HCT116 (cell line): ENCODE data around the gene GPR39. TPM values are rescaled to one million over a fixed set of nuclear protein-coding genes. Genes with fewer than 3 reads are reported as not detected.

Source experiments
- ATAC-seq: fragments of 200-7000 bp; cut with Tn5 transposase; 2 replicates; pipeline ENCODE4 v1.9.1; 2020; ENCODE audit warnings: mild to moderate bottlenecking, moderate library complexity
- BruUV-seq: library from RNA; stranded (reverse); fragments of 400-500 nt; replicated peaks from 2 replicates; lab custom pipeline; 2021; lab: Mats Ljungman, UMichigan
- CTCF ChIA-PET: fragments of 300-600 bp; sonication (Branson Sonifier 250); formaldehyde crosslinking; loops from one replicate; lab custom pipeline; 2021; ENCODE audit warnings: antibody characterized with exemption; lab: Charles Lee
- POLR2A ChIA-PET: fragments of 300-600, 350-600 bp; sonication (Branson Sonifier 250); formaldehyde crosslinking; loops from one replicate; lab custom pipeline; 2021; ENCODE audit warnings: antibody characterized with exemption; lab: Charles Lee
- RAD21 ChIA-PET, 2 experiments: fragments of 300-600 bp; sonication (Branson Sonifier 250); formaldehyde crosslinking; loops; one replicate each; lab custom pipeline; 2023; ENCODE audit warnings: low total read pairs in 2 of 2; ENCODE audit not compliant: uncharacterized antibody in 2 of 2, unreplicated experiment in 2 of 2, low non-redundant PET in 1 of 2; lab: Charles Lee
- DNase-seq: peaks from one replicate; pipeline ENCODE4 v3.0.0-alpha.2; 2010; ENCODE audit warnings: low read depth, low spot score
- H2AFZ ChIP-seq: fragments of 200-600 bp; shearing (Covaris generic), sonication (generic); 2 replicates; pipeline ENCODE4 v1.6.1; 2017; ENCODE audit warnings: low read depth, mixed run types, mixed read lengths, antibody characterized with exemption, low read length; ENCODE audit not compliant: poor library complexity, severe bottlenecking
- H3K27ac ChIP-seq: 2 replicates; pipeline ENCODE4 v1.5.1; 2012; ENCODE audit warnings: low read depth, low read length
- H3K27me3 ChIP-seq: fragments of 200-600 bp; sonication (generic); 2 replicates; pipeline ENCODE4 v1.6.1; 2016; ENCODE audit warnings: mixed run types, low read length, mixed read lengths; ENCODE audit not compliant: insufficient read depth
- H3K36me3 ChIP-seq, 2 experiments: fragments of 200-500 bp in 1 of 2; fragments of 200-600 bp in 1 of 2; sonication (Bioruptor generic) in 1 of 2; sonication (generic) in 1 of 2; 2 replicates each; pipeline versions ENCODE4 v1.5.1 to v1.6.1; 2014 to 2016; ENCODE audit warnings: low read length in 2 of 2, inconsistent platforms in 1 of 2, mixed read lengths in 1 of 2, mixed run types in 1 of 2; ENCODE audit not compliant: insufficient read depth in 2 of 2, control insufficient read depth in 1 of 2
- H3K4me1 ChIP-seq, 2 experiments: fragments of 200-600 bp in 1 of 2; sonication (generic) in 1 of 2; 2 replicates each; pipeline versions ENCODE4 v1.5.1 to v1.6.1; 2012 to 2017; ENCODE audit warnings: low read length in 2 of 2, inconsistent platforms in 1 of 2, mild to moderate bottlenecking in 1 of 2, mixed read lengths in 1 of 2, mixed run types in 1 of 2, moderate library complexity in 1 of 2; ENCODE audit not compliant: insufficient read depth in 2 of 2, control insufficient read depth in 1 of 2
- H3K4me2 ChIP-seq: fragments of 200-600 bp; sonication (generic); 2 replicates; pipeline ENCODE4 v1.6.1; 2017; ENCODE audit warnings: mixed run types, low read length, mixed read lengths
- H3K4me3 ChIP-seq, 2 experiments: fragments of 200-600 bp in 1 of 2; sonication (generic) in 1 of 2; replicated peaks in 1 of 2; 2 replicates each; pipeline ENCODE4 v1.5.1; 2011 to 2016; ENCODE audit warnings: low read length in 2 of 2, control low read depth in 1 of 2, low read depth in 1 of 2, mild to moderate bottlenecking in 1 of 2, mixed read lengths in 1 of 2, mixed run types in 1 of 2
- H3K79me2 ChIP-seq: fragments of 200-600 bp; sonication (generic); 2 replicates; pipeline ENCODE4 v1.6.1; 2017; ENCODE audit warnings: mild to moderate bottlenecking, mixed run types, low read length, moderate library complexity, mixed read lengths; ENCODE audit not compliant: insufficient read depth
- H3K9ac ChIP-seq: fragments of 200-600 bp; sonication (generic); 2 replicates; pipeline ENCODE4 v1.6.1; 2016; ENCODE audit warnings: low read length, mixed read lengths
- H3K9me2 ChIP-seq: fragments of 200-600 bp; sonication (generic), shearing (Covaris generic); 2 replicates; pipeline ENCODE4 v1.6.1; 2017; ENCODE audit warnings: mixed run types, mild to moderate bottlenecking, moderate library complexity; ENCODE audit not compliant: insufficient read depth
- H3K9me3 ChIP-seq, 2 experiments: fragments of 200-500 bp in 1 of 2; fragments of 200-600 bp in 1 of 2; sonication (Bioruptor generic) in 1 of 2; sonication (generic) in 1 of 2; 2 replicates each; pipeline ENCODE4 v1.6.1; 2014 to 2017; ENCODE audit warnings: low read length in 2 of 2, mixed read lengths in 2 of 2, inconsistent platforms in 1 of 2, low read depth in 1 of 2, mild to moderate bottlenecking in 1 of 2, mixed run types in 1 of 2, moderate library complexity in 1 of 2; ENCODE audit not compliant: control insufficient read depth in 1 of 2, insufficient read depth in 1 of 2
- H4K20me1 ChIP-seq: fragments of 200-600 bp; sonication (generic), shearing (Covaris generic); 2 replicates; pipeline ENCODE4 v1.6.1; 2017; ENCODE audit warnings: mixed run types, mild to moderate bottlenecking, moderate library complexity; ENCODE audit not compliant: insufficient read depth
- CEBPB ChIP-seq: IDR thresholded peaks from 2 replicates; pipeline ENCODE4 v1.6.1; 2012; ENCODE audit warnings: low read depth
- EGR1 ChIP-seq: IDR thresholded peaks from 2 replicates; pipeline ENCODE4 v1.6.1; 2012; ENCODE audit warnings: low read depth
- ELF1 ChIP-seq: IDR thresholded peaks from 2 replicates; pipeline ENCODE4 v1.6.1; 2012; ENCODE audit warnings: low read depth, borderline replicate concordance
- EZH2 ChIP-seq: fragments of 200-600 bp; sonication (generic); IDR thresholded peaks from 2 replicates; pipeline ENCODE4 v1.6.1; 2017; ENCODE audit warnings: antibody characterized with exemption, mixed run types
- EZH2phosphoT487 ChIP-seq: fragments of 200-600 bp; IDR thresholded peaks from 2 replicates; pipeline ENCODE4 v1.6.1; 2018; ENCODE audit warnings: antibody characterized with exemption, borderline replicate concordance
- FOSL1 ChIP-seq: IDR thresholded peaks from 2 replicates; pipeline ENCODE4 v1.6.1; 2012; ENCODE audit warnings: low read depth
- JUND ChIP-seq: IDR thresholded peaks from 2 replicates; pipeline ENCODE4 v1.6.1; 2012
- POLR2A ChIP-seq: IDR thresholded peaks from 2 replicates; pipeline ENCODE4 v1.7.0; 2011; ENCODE audit warnings: borderline replicate concordance; ENCODE audit not compliant: insufficient read depth, insufficient read length; ENCODE audit errors: extremely low read depth
- POLR2AphosphoS5 ChIP-seq: IDR thresholded peaks from 2 replicates; pipeline ENCODE4 v1.6.1; 2011; ENCODE audit warnings: mild to moderate bottlenecking, low read depth, low read length, moderate library complexity
- RAD21 ChIP-seq: IDR thresholded peaks from 2 replicates; pipeline ENCODE4 v1.6.1; 2012; ENCODE audit warnings: low read depth, mild to moderate bottlenecking
- SIN3A ChIP-seq: IDR thresholded peaks from 2 replicates; pipeline ENCODE4 v1.6.1; 2012; ENCODE audit warnings: low read depth
- SP1 ChIP-seq: IDR thresholded peaks from 2 replicates; pipeline ENCODE4 v1.6.1; 2012; ENCODE audit warnings: low read depth
- SRF ChIP-seq: IDR thresholded peaks from 2 replicates; pipeline ENCODE4 v1.6.1; 2012; ENCODE audit warnings: low read depth
- YY1 ChIP-seq: IDR thresholded peaks from 2 replicates; pipeline ENCODE4 v1.6.1; 2011; ENCODE audit warnings: low read length, low read depth, moderate library complexity, mild to moderate bottlenecking; ENCODE audit not compliant: insufficient replicate concordance; ENCODE audit errors: extremely low read depth
- ZFX ChIP-seq: fragments of 450-650 bp; IDR thresholded peaks from 2 replicates; pipeline ENCODE4 v1.6.1; 2017
- ZNF274 ChIP-seq: fragments of 200-500 bp; sonication (Bioruptor generic); IDR thresholded peaks from 2 replicates; pipeline ENCODE4 v1.6.1; 2014; ENCODE audit warnings: mild to moderate bottlenecking, low read depth, low read length, inconsistent platforms
- intact Hi-C: fragments of 100-400 bp; cut with micrococcal nuclease; formaldehyde crosslinking; loops from 2 replicates; pipeline ENCODE4 v1.10.0; 2022
- total RNA-seq: library from RNA; stranded (reverse); gene quantifications from one replicate; pipeline ENCODE4 v1.2.1, GENCODE V29; 2021; ENCODE audit not compliant: unreplicated experiment
- TF ChIP-seq, protein P1 (sequence below), 3 experiments: fragments of 200-600 bp in 1 of 3; sonication (generic) in 1 of 3; IDR thresholded peaks in 2 of 3; conservative IDR thresholded peaks in 1 of 3; 2 replicates each; pipeline ENCODE4 v1.5.1; 2012 to 2017; ENCODE audit warnings: low read depth in 2 of 3, low read length in 2 of 3, antibody characterized with exemption in 1 of 3, borderline replicate concordance in 1 of 3, control low read depth in 1 of 3, mild to moderate bottlenecking in 1 of 3, mixed read lengths in 1 of 3, mixed run types in 1 of 3, moderate library complexity in 1 of 3; ENCODE audit not compliant: insufficient read depth in 1 of 3
- TF ChIP-seq, protein P2 (sequence below): IDR thresholded peaks from 2 replicates; pipeline ENCODE4 v1.6.1; 2012
- TF ChIP-seq, protein P3 (sequence below): IDR thresholded peaks from 2 replicates; pipeline ENCODE4 v1.6.1; 2012

GPR39 gene
- total RNA-seq, 1 experiment from 2014 or later = 5.1 TPM

DNA sequence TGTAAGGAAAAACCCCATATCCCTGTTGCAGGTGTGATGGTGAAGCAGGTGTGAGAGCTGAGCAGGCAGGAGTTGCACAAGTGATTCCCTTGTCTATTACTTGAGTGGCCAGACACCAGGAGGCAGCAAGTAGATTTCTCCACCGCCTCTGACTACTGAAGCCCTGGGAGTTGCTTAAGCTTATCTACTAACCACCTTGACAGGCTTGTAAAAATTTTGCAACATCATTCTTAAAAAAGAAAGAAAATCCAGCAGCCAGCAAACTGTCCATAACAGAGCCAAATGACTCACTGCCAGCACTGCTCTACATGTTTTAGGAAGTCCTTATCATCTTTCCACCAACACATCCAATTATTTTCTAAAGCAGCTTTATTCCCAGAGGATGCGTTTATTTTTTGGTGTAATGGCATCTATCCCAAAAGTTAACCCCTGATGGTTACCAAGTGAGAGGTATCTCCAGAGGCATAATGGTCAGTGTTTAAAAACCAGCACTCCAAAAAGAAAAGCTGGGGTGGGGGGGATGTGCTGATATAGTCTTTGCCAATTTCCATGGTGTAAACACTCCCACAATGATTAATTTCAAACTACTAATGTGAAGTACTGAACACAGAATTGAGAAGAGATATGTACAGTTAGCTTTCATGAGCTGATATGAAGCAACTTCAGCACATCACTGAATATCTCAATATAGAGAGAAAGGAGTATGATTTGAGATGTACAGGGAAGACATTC, 16.3 kb upstream of the GPR39 start:
- RAD21 ChIA-PET = no interaction called here
- H3K9me3 ChIP-seq = no peaks in the 10 kb centered on the region
- no peaks in the 10 kb centered on the region for H3K36me3 ChIP-seq
- no peak overlapping the region for H2AFZ ChIP-seq
- DNase-seq (no peak), ATAC-seq (no peak)
- intact Hi-C loops = no loop called here
- no TSS peak for BruUV-seq
- no peak overlapping the region for H3K4me3 ChIP-seq
- CTCF ChIA-PET = no interaction called here
- H3K27ac ChIP-seq = no peak overlapping the region
- TF ChIP-seq ELF1 (no peak), POLR2AphosphoS5 (no peak), SRF (no peak), CEBPB (no peak), RAD21 (no peak), EZH2 (no peak), JUND (no peak), ZFX (no peak), YY1 (no peak), SIN3A (no peak), EGR1 (no peak), ZNF274 (no peak), EZH2phosphoT487 (no peak), FOSL1 (no peak), POLR2A (no peak), SP1 (no peak)
- TF ChIP-seq, protein P1, sequence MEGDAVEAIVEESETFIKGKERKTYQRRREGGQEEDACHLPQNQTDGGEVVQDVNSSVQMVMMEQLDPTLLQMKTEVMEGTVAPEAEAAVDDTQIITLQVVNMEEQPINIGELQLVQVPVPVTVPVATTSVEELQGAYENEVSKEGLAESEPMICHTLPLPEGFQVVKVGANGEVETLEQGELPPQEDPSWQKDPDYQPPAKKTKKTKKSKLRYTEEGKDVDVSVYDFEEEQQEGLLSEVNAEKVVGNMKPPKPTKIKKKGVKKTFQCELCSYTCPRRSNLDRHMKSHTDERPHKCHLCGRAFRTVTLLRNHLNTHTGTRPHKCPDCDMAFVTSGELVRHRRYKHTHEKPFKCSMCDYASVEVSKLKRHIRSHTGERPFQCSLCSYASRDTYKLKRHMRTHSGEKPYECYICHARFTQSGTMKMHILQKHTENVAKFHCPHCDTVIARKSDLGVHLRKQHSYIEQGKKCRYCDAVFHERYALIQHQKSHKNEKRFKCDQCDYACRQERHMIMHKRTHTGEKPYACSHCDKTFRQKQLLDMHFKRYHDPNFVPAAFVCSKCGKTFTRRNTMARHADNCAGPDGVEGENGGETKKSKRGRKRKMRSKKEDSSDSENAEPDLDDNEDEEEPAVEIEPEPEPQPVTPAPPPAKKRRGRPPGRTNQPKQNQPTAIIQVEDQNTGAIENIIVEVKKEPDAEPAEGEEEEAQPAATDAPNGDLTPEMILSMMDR (IDR thresholded peaks at IDR 0.05 in 2 of 3, conservative IDR thresholded peaks at IDR 0.05 in 1 of 3; ENCODE audit: borderline replicate concordance in 1 of 3, insufficient read depth in 1 of 3, low read depth in 2 of 3, low read length in 2 of 3) = no peak
- TF ChIP-seq, protein P2, sequence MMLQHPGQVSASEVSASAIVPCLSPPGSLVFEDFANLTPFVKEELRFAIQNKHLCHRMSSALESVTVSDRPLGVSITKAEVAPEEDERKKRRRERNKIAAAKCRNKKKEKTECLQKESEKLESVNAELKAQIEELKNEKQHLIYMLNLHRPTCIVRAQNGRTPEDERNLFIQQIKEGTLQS = no peak
- TF ChIP-seq, protein P3, sequence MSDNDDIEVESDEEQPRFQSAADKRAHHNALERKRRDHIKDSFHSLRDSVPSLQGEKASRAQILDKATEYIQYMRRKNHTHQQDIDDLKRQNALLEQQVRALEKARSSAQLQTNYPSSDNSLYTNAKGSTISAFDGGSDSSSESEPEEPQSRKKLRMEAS = no peak
- no peaks in the 10 kb centered on the region for H3K27me3 ChIP-seq
- no peaks in the 10 kb centered on the region for H3K4me1 ChIP-seq
- H4K20me1 ChIP-seq = no peaks in the 10 kb centered on the region
- POLR2A ChIA-PET = no interaction called here
- H3K9ac ChIP-seq = no peak overlapping the region
- H3K79me2 ChIP-seq = no peaks in the 10 kb centered on the region
- H3K9me2 ChIP-seq = no peaks in the 10 kb centered on the region
- no peak overlapping the region for H3K4me2 ChIP-seq
